ENCODE measurements around the gene SYTL2. TPM values are rescaled to one million over a fixed set of nuclear protein-coding genes. Genes with fewer than 3 reads are reported as not detected.

Gene SYTL2
- total and polyA plus RNA-seq, 2 experiments from 2014 or later: 3.4 to 7.2 TPM

- TF ChIP-seq ZNF462 (CRISPR knock-in tag; IDR thresholded peaks at IDR 0.05) (no peak), REST (IDR thresholded peaks at IDR 0.05; ENCODE audit: unreplicated experiment) (no peak)
- TF ChIP-seq, protein P1, sequence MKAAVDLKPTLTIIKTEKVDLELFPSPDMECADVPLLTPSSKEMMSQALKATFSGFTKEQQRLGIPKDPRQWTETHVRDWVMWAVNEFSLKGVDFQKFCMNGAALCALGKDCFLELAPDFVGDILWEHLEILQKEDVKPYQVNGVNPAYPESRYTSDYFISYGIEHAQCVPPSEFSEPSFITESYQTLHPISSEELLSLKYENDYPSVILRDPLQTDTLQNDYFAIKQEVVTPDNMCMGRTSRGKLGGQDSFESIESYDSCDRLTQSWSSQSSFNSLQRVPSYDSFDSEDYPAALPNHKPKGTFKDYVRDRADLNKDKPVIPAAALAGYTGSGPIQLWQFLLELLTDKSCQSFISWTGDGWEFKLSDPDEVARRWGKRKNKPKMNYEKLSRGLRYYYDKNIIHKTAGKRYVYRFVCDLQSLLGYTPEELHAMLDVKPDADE (IDR thresholded peaks at IDR 0.05): no peak
Observed at GRCh38 chr11:85735876-85736460, 75.0 kb downstream of the SYTL2 start (continued).

GRCh38 chr11:85732965-85733364 lies 78.0 kb downstream of the SYTL2 start:
- peaks cover 2% of the 10 kb centered on the region for H3K27me3 Mint-ChIP-seq (ENCODE audit: insufficient read depth, low read depth, poor library complexity)
- no peak for ATAC-seq
- H3K36me3 Mint-ChIP-seq (ENCODE audit: low read depth): no peaks in the 10 kb centered on the region
- H3K9me2 ChIP-seq (ENCODE audit: insufficient read depth): no peaks in the 10 kb centered on the region
- DNase-seq (ENCODE audit: low spot score): no peak
- H3K79me2 ChIP-seq (replicated peaks; ENCODE audit: insufficient read depth): no peaks in the 10 kb centered on the region
- H2AFZ ChIP-seq: no peak overlapping the region
- no peaks in the 10 kb centered on the region for H3K9me3 Mint-ChIP-seq
- H3K4me1 Mint-ChIP-seq: peaks cover 5% of the 10 kb centered on the region; the same call in 2 of the 3 replicates
- no peaks in the 10 kb centered on the region for H3K4me1 ChIP-seq (ENCODE audit: insufficient read depth)
- H4K20me1 ChIP-seq (replicated peaks; ENCODE audit: insufficient read depth): no peaks in the 10 kb centered on the region
- H3K27ac ChIP-seq (ENCODE audit: low read depth): no peak overlapping the region
- H3K4me2 ChIP-seq: no peak overlapping the region
- H3K36me3 ChIP-seq (ENCODE audit: insufficient read depth): no peaks in the 10 kb centered on the region
- no peak overlapping the region for H3K27ac Mint-ChIP-seq
- no peaks in the 10 kb centered on the region for H3F3A ChIP-seq (replicated peaks; ENCODE audit: low read depth)
- H3K4me3 ChIP-seq: no peak overlapping the region
- H3K4me3 Mint-ChIP-seq: no peak overlapping the region
- H3K27me3 ChIP-seq (ENCODE audit: insufficient read depth): no peaks in the 10 kb centered on the region
- TF ChIP-seq, protein P2, sequence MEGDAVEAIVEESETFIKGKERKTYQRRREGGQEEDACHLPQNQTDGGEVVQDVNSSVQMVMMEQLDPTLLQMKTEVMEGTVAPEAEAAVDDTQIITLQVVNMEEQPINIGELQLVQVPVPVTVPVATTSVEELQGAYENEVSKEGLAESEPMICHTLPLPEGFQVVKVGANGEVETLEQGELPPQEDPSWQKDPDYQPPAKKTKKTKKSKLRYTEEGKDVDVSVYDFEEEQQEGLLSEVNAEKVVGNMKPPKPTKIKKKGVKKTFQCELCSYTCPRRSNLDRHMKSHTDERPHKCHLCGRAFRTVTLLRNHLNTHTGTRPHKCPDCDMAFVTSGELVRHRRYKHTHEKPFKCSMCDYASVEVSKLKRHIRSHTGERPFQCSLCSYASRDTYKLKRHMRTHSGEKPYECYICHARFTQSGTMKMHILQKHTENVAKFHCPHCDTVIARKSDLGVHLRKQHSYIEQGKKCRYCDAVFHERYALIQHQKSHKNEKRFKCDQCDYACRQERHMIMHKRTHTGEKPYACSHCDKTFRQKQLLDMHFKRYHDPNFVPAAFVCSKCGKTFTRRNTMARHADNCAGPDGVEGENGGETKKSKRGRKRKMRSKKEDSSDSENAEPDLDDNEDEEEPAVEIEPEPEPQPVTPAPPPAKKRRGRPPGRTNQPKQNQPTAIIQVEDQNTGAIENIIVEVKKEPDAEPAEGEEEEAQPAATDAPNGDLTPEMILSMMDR (conservative IDR thresholded peaks at IDR 0.05; ENCODE audit: low read depth in 2 of 2): no peak
- no peak for TF ChIP-seq EZH2 (IDR thresholded peaks at IDR 0.05; ENCODE audit: low read depth, unreplicated experiment)

Data from GM23338 (cell line).